Activated CD8-positive, alpha-beta memory T cell treated with anti-CD3 and anti-CD28 coated beads, Interleukin-2, amount 50 U/mL, for 48 hours (primary cell): Measurements from ENCODE around the gene PLEKHH3.
"Not testable (repeated sequence)": the region's sequence is repeated elsewhere in the genome, so short reads cannot be mapped to it uniquely, and the experiment has no call there.

Experiments used
- DNase-seq: peaks from one replicate; pipeline ENCODE4 v3.0.0-alpha.2; 2020

The PLEKHH3 gene

GRCh38 chr17:42670789-42671657 lies 5.8 kb downstream of the PLEKHH3 start:
- no peak for DNase-seq

- DNase-seq = peak; percentile 72
These were observed 6.6 kb downstream of the PLEKHH3 start for GRCh38 chr17:42669977-42670788.

GRCh38 chr17:42669705-42669976 lies 7.2 kb downstream of the PLEKHH3 start:
- DNase-seq = no peak

GRCh38 chr17:42667088-42667951 lies 9.5 kb downstream of the PLEKHH3 start:
- no peak for DNase-seq

- not testable (repeated sequence) for DNase-seq
These were observed 10.7 kb downstream of the PLEKHH3 start for GRCh38 chr17:42666126-42666525.

GRCh38 chr17:42665581-42666001 lies 11.2 kb downstream of the PLEKHH3 start:
- no peak for DNase-seq

- DNase-seq = no peak
These were observed 16.0 kb downstream of the PLEKHH3 start for GRCh38 chr17:42660692-42661345.

- not testable (repeated sequence) for DNase-seq
These were observed 16.9 kb downstream of the PLEKHH3 start for GRCh38 chr17:42659932-42660274.

- peak; percentile 88 for DNase-seq
These were observed 17.5 kb downstream of the PLEKHH3 start, which contains the start of gene TUBG2 for GRCh38 chr17:42659079-42659931. Gene TUBG2 (plus strand): TSS chr17:42659284. CDS start chr17:42659504, 220 bp downstream.

- DNase-seq = no peak
These were observed 18.8 kb downstream of the PLEKHH3 start for GRCh38 chr17:42657824-42658588.

- DNase-seq = no peak
These were observed 21.3 kb downstream of the PLEKHH3 start for GRCh38 chr17:42655528-42655927.

- no peak for DNase-seq
These were observed 23.3 kb downstream of the PLEKHH3 start for GRCh38 chr17:42653179-42654124.

GRCh38 chr17:42651392-42651791 lies 25.4 kb downstream of the PLEKHH3 start:
- no peak for DNase-seq

GRCh38 chr17:42647778-42648177 lies 29.0 kb downstream of the PLEKHH3 start:
- no peak for DNase-seq

GRCh38 chr17:42642336-42642735 lies 34.5 kb downstream of the PLEKHH3 start:
- DNase-seq = no peak

- DNase-seq = no peak
These were observed 36.7 kb downstream of the PLEKHH3 start for GRCh38 chr17:42640121-42640520.

- DNase-seq = no peak
These were observed 37.2 kb downstream of the PLEKHH3 start for GRCh38 chr17:42639525-42640113.

GRCh38 chr17:42632949-42633444 lies 43.8 kb downstream of the PLEKHH3 start:
- DNase-seq = no peak

- no peak for DNase-seq
These were observed 47.3 kb downstream of the PLEKHH3 start for GRCh38 chr17:42629411-42630009.
